Astrocyte (in vitro differentiated cells and primary cell): Measurements from ENCODE around the gene MYBPC1. TPM values are rescaled to one million over a fixed set of nuclear protein-coding genes. Genes with fewer than 3 reads are reported as not detected.
A peak's percentile ranks its signal among the peaks of the same experiment; 100 is the strongest.

Source experiments
- DNase-seq: peaks from one replicate; pipeline ENCODE4 v3.0.0-alpha.2; 2010; ENCODE audit warnings: low read depth
- FAIRE-seq: peaks from 2 replicates; lab custom pipeline; 2011; peaks lifted over from hg19 to GRCh38; lab: Jason Lieb, UNC
- H2AFZ ChIP-seq: 2 replicates; pipeline ENCODE4 v1.6.0; 2012; ENCODE audit warnings: low read depth, low read length, inconsistent platforms
- H3K27ac ChIP-seq: 2 replicates; pipeline ENCODE4 v1.5.1; 2011; ENCODE audit warnings: low read depth, low read length, inconsistent platforms
- H3K27me3 ChIP-seq: 2 replicates; pipeline ENCODE4 v1.6.0; 2011; ENCODE audit warnings: low read length, inconsistent platforms; ENCODE audit not compliant: insufficient read depth
- H3K36me3 ChIP-seq: 2 replicates; pipeline ENCODE4 v1.5.1; 2011; ENCODE audit warnings: low read length, inconsistent platforms; ENCODE audit not compliant: insufficient read depth
- H3K4me1 ChIP-seq: 2 replicates; pipeline ENCODE4 v1.5.1; 2011; ENCODE audit warnings: low read length, inconsistent platforms; ENCODE audit not compliant: insufficient read depth
- H3K4me2 ChIP-seq: 2 replicates; pipeline ENCODE4 v1.6.0; 2012; ENCODE audit warnings: low read length, inconsistent platforms
- H3K4me3 ChIP-seq: 2 replicates; pipeline ENCODE4 v1.5.1; 2011; ENCODE audit warnings: low read depth, mild to moderate bottlenecking, low read length, inconsistent platforms; ENCODE audit not compliant: insufficient read depth
- H3K79me2 ChIP-seq: 2 replicates; pipeline ENCODE4 v1.6.0; 2012; ENCODE audit warnings: mild to moderate bottlenecking, low read length, inconsistent platforms; ENCODE audit not compliant: insufficient read depth
- H3K9ac ChIP-seq: 2 replicates; pipeline ENCODE4 v1.6.0; 2012; ENCODE audit warnings: mild to moderate bottlenecking, low read length, inconsistent platforms
- H3K9me3 ChIP-seq: 2 replicates; pipeline ENCODE4 v1.5.1; 2012; ENCODE audit warnings: low read depth, mild to moderate bottlenecking, low read length, inconsistent platforms; ENCODE audit not compliant: insufficient read depth
- H4K20me1 ChIP-seq: 2 replicates; pipeline ENCODE4 v1.6.0; 2012; ENCODE audit warnings: low read length, inconsistent platforms; ENCODE audit not compliant: insufficient read depth
- H3K27ac Mint-ChIP-seq: one replicate; pipeline ENCODE4 v1.8.0; 2021; ENCODE audit warnings: mild to moderate bottlenecking, mixed read lengths; ENCODE audit not compliant: unreplicated experiment
- H3K27me3 Mint-ChIP-seq: one replicate; pipeline ENCODE4 v1.8.0; 2021; ENCODE audit warnings: low read depth, mixed read lengths; ENCODE audit not compliant: unreplicated experiment
- H3K36me3 Mint-ChIP-seq: one replicate; pipeline ENCODE4 v1.8.0; 2021; ENCODE audit warnings: low read depth, mixed read lengths; ENCODE audit not compliant: unreplicated experiment
- H3K4me1 Mint-ChIP-seq: one replicate; pipeline ENCODE4 v1.8.0; 2021; ENCODE audit warnings: low read depth, mixed read lengths; ENCODE audit not compliant: unreplicated experiment
- H3K4me3 Mint-ChIP-seq: one replicate; pipeline ENCODE4 v1.8.0; 2021; ENCODE audit warnings: mild to moderate bottlenecking, moderate library complexity, mixed read lengths; ENCODE audit not compliant: unreplicated experiment
- H3K9me3 Mint-ChIP-seq: one replicate; pipeline ENCODE4 v1.8.0; 2021; ENCODE audit warnings: mild to moderate bottlenecking, mixed read lengths; ENCODE audit not compliant: unreplicated experiment
- EZH2 ChIP-seq: IDR thresholded peaks from 2 replicates; pipeline ENCODE4 v1.6.1; 2012; ENCODE audit warnings: mild to moderate bottlenecking, low read length, inconsistent platforms; ENCODE audit not compliant: insufficient read depth
- total RNA-seq: library from RNA; stranded (reverse); gene quantifications from 2 replicates; pipeline ENCODE4 v1.2.1, GENCODE V29; 2021
- TF ChIP-seq, protein P1 (sequence below): IDR thresholded peaks from 2 replicates; pipeline ENCODE4 v1.5.1; 2011; ENCODE audit warnings: low read depth, mild to moderate bottlenecking, inconsistent platforms, low read length, moderate library complexity; ENCODE audit not compliant: insufficient read depth

Gene MYBPC1
- total RNA-seq, 1 donor from 2014 or later = not detected

DNA sequence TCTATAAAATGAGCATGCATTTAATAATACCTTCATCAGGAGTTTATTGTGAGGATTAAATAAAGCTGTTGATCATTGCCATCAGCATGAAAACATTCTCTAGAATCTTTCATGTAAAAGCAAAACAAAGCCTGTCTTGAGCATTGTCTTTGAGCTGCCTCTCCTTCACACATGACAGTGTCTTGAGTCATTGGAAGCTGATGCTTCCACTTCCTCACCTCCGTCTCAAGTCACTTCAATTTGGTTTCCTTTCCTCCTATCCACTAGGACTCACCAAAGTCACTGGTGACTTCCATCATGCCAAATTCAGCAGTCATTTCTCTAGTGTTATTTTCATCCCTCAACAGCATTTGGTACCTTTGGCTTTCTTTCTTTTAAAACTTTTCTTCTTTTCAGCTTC lies 31.6 kb upstream of the MYBPC1 start:
- Histone ChIP-seq H3K9ac (no peak overlapping the region), H3K9me3 (no peaks in the 10 kb centered on the region), H3K27me3 (no peaks in the 10 kb centered on the region), H3K4me2 (no peak overlapping the region), H3K27ac (no peak overlapping the region), H2AFZ (no peak overlapping the region), H3K4me3 (no peak overlapping the region), H3K4me1 (no peaks in the 10 kb centered on the region), H3K79me2 (no peaks in the 10 kb centered on the region), H4K20me1 (no peaks in the 10 kb centered on the region), H3K36me3 (no peaks in the 10 kb centered on the region)
- H3K4me3 Mint-ChIP-seq = no peak overlapping the region
- FAIRE-seq = no peak
- DNase-seq = no peak
- TF ChIP-seq EZH2 = no peak
- TF ChIP-seq, protein P1, sequence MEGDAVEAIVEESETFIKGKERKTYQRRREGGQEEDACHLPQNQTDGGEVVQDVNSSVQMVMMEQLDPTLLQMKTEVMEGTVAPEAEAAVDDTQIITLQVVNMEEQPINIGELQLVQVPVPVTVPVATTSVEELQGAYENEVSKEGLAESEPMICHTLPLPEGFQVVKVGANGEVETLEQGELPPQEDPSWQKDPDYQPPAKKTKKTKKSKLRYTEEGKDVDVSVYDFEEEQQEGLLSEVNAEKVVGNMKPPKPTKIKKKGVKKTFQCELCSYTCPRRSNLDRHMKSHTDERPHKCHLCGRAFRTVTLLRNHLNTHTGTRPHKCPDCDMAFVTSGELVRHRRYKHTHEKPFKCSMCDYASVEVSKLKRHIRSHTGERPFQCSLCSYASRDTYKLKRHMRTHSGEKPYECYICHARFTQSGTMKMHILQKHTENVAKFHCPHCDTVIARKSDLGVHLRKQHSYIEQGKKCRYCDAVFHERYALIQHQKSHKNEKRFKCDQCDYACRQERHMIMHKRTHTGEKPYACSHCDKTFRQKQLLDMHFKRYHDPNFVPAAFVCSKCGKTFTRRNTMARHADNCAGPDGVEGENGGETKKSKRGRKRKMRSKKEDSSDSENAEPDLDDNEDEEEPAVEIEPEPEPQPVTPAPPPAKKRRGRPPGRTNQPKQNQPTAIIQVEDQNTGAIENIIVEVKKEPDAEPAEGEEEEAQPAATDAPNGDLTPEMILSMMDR = no peak
- no peaks in the 10 kb centered on the region for H3K36me3 Mint-ChIP-seq
- peaks cover 12% of the 10 kb centered on the region for H3K4me1 Mint-ChIP-seq
- H3K27me3 Mint-ChIP-seq = no peaks in the 10 kb centered on the region
- no peak overlapping the region for H3K27ac Mint-ChIP-seq
- H3K9me3 Mint-ChIP-seq = no peaks in the 10 kb centered on the region

DNA sequence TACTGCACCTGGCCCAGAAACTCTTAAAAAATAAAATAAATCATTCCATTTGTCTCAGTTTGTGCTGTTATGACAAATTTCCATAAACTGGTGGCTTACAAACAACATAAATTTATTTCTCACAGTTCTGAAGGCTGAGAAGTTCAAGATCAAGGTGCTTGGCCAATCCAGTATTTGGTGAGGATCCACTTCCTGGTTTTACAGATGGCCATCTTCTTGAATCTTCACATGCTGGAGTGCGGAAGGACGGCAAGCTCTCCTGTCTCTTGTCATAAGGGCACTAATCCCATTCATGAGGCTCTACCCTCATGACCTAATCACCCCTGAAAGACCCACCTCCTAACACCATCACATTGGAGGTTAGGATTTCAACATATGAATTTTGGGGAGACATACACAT lies 29.9 kb upstream of the MYBPC1 start:
- Histone ChIP-seq H3K4me1 (no peaks in the 10 kb centered on the region), H4K20me1 (no peaks in the 10 kb centered on the region), H3K27me3 (no peaks in the 10 kb centered on the region), H3K9me3 (no peaks in the 10 kb centered on the region), H3K27ac (no peak overlapping the region), H2AFZ (no peak overlapping the region), H3K79me2 (no peaks in the 10 kb centered on the region), H3K9ac (no peak overlapping the region), H3K4me2 (no peak overlapping the region), H3K4me3 (no peak overlapping the region), H3K36me3 (no peaks in the 10 kb centered on the region)
- H3K4me3 Mint-ChIP-seq = no peak overlapping the region
- H3K36me3 Mint-ChIP-seq = no peaks in the 10 kb centered on the region
- DNase-seq (no peak), FAIRE-seq (no peak)
- peaks cover 12% of the 10 kb centered on the region for H3K4me1 Mint-ChIP-seq
- TF ChIP-seq EZH2 = no peak
- TF ChIP-seq, protein P1 = no peak
- no peak overlapping the region for H3K27ac Mint-ChIP-seq
- no peaks in the 10 kb centered on the region for H3K9me3 Mint-ChIP-seq
- H3K27me3 Mint-ChIP-seq = no peaks in the 10 kb centered on the region

DNA sequence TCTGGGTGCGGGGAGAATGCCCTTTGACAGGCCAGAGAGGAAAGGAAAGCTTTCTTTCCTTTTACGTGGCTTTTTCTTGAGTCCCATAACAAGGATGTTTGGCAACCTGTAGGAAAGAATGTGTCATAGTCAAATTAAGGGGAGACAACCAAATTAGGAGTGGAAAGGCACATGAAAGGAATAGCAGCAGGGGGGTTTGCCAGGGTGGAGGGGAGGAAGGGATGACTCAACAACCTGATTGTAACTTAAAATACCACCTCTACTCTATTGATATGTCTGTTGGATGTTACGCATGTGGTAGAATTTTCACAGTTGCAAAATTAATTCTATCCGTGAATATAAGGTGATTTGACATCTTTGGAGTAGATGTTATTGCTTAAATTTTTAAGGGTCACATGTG lies 28.5 kb upstream of the MYBPC1 start:
- Histone ChIP-seq H3K27ac (no peak overlapping the region), H2AFZ (peak overlapping the region; percentile 4), H3K27me3 (no peaks in the 10 kb centered on the region), H3K79me2 (no peaks in the 10 kb centered on the region), H3K4me3 (no peak overlapping the region), H3K9me3 (no peaks in the 10 kb centered on the region), H3K4me2 (no peak overlapping the region), H4K20me1 (no peaks in the 10 kb centered on the region), H3K36me3 (no peaks in the 10 kb centered on the region), H3K4me1 (peaks cover 3% of the 10 kb centered on the region), H3K9ac (no peak overlapping the region)
- TF ChIP-seq, protein P1 = no peak
- TF ChIP-seq EZH2 = no peak
- Mint-ChIP-seq H3K27ac (no peak overlapping the region), H3K36me3 (no peaks in the 10 kb centered on the region), H3K4me1 (peaks cover 14% of the 10 kb centered on the region), H3K9me3 (no peaks in the 10 kb centered on the region), H3K27me3 (no peaks in the 10 kb centered on the region), H3K4me3 (no peak overlapping the region)
- no peak for FAIRE-seq
- DNase-seq = no peak
